ENCODE data around the gene VCY. TPM values are rescaled to one million over a fixed set of nuclear protein-coding genes. Genes with fewer than 3 reads are reported as not detected.
"Not testable (repeated sequence)": the region's sequence is repeated elsewhere in the genome, so short reads cannot be mapped to it uniquely, and the experiment has no call there.

Gene VCY
- not detected in 3 replicates for total RNA-seq
- long read RNA-seq = 0 reads

GRCh38 chrY:13986373-13986772 is at the start of gene VCY:
Gene VCY, minus strand, starts transcription at chrY:13986473. Its CDS starts 33 bp downstream, at chrY:13986440.
- H3K9me3 Mint-ChIP-seq (ENCODE audit: low read depth); H3K27ac Mint-ChIP-seq (ENCODE audit: unreplicated experiment); H3K4me1 Mint-ChIP-seq (ENCODE audit: low read depth); DNase-seq (ENCODE audit: low spot score); H3K36me3 Mint-ChIP-seq (ENCODE audit: low read depth); H3K27me3 Mint-ChIP-seq (ENCODE audit: low read depth); H3K4me3 Mint-ChIP-seq (ENCODE audit: unreplicated experiment): not testable (repeated sequence)

- not testable (repeated sequence) for H3K4me3 Mint-ChIP-seq (ENCODE audit: unreplicated experiment); H3K27me3 Mint-ChIP-seq (ENCODE audit: low read depth); DNase-seq (ENCODE audit: low spot score); H3K27ac Mint-ChIP-seq (ENCODE audit: unreplicated experiment); H3K4me1 Mint-ChIP-seq (ENCODE audit: low read depth); H3K9me3 Mint-ChIP-seq (ENCODE audit: low read depth); H3K36me3 Mint-ChIP-seq (ENCODE audit: low read depth)
Measured at GRCh38 chrY:14030395-14030794, 44.1 kb upstream of the VCY start.

- not testable (repeated sequence) for H3K9me3 Mint-ChIP-seq (ENCODE audit: low read depth); H3K4me3 Mint-ChIP-seq (ENCODE audit: unreplicated experiment); DNase-seq (ENCODE audit: low spot score); H3K4me1 Mint-ChIP-seq (ENCODE audit: low read depth); H3K27me3 Mint-ChIP-seq (ENCODE audit: low read depth); H3K36me3 Mint-ChIP-seq (ENCODE audit: low read depth); H3K27ac Mint-ChIP-seq (ENCODE audit: unreplicated experiment)
Measured at GRCh38 chrY:14011916-14012315, 25.6 kb upstream of the VCY start.

- H3K27ac Mint-ChIP-seq (ENCODE audit: unreplicated experiment); H3K27me3 Mint-ChIP-seq (ENCODE audit: low read depth); H3K9me3 Mint-ChIP-seq (ENCODE audit: low read depth); H3K4me3 Mint-ChIP-seq (ENCODE audit: unreplicated experiment); H3K4me1 Mint-ChIP-seq (ENCODE audit: low read depth); H3K36me3 Mint-ChIP-seq (ENCODE audit: low read depth); DNase-seq (ENCODE audit: low spot score): not testable (repeated sequence)
Measured at GRCh38 chrY:13942406-13942805, 43.9 kb downstream of the VCY start.

Other genes starting within 250 kb of the VCY start
- gene VCY1B, start 69.8 kb upstream of the VCY start, total RNA-seq = not detected in 3 replicates

Measured in chondrocyte (in vitro differentiated cells).